Measurements from ENCODE around the gene DBF4B.
A peak's percentile ranks its signal among the peaks of the same experiment; 100 is the strongest.

Gene DBF4B

GRCh38 chr17:44759916-44760243, 51.4 kb downstream of the DBF4B start:
- no peak for DNase-seq (ENCODE audit: low read depth)

- no peak for DNase-seq (ENCODE audit: low read depth)
Measured at GRCh38 chr17:44760474-44761308, 52.2 kb downstream of the DBF4B start.

GRCh38 chr17:44761932-44762810, 53.7 kb downstream of the DBF4B start:
- no peak for DNase-seq (ENCODE audit: low read depth)

GRCh38 chr17:44763170-44763569, 54.7 kb downstream of the DBF4B start:
- no peak for DNase-seq (ENCODE audit: low read depth)

- no peak for DNase-seq (ENCODE audit: low read depth)
Measured at GRCh38 chr17:44765965-44766364, 57.5 kb downstream of the DBF4B start.

GRCh38 chr17:44766409-44767038, 58.1 kb downstream of the DBF4B start:
- DNase-seq (ENCODE audit: low read depth), result no peak

GRCh38 chr17:44767493-44767892, 59.0 kb downstream of the DBF4B start:
- no peak for DNase-seq (ENCODE audit: low read depth)

GRCh38 chr17:44768505-44769142, 60.2 kb downstream of the DBF4B start:
- no peak for DNase-seq (ENCODE audit: low read depth)

GRCh38 chr17:44769230-44769629, 60.8 kb downstream of the DBF4B start:
- DNase-seq (ENCODE audit: low read depth), result no peak

- DNase-seq (ENCODE audit: low read depth), result no peak
Measured at GRCh38 chr17:44769647-44770084, 61.2 kb downstream of the DBF4B start.

- no peak for DNase-seq (ENCODE audit: low read depth)
Measured at GRCh38 chr17:44770166-44770925, 61.9 kb downstream of the DBF4B start.

GRCh38 chr17:44772308-44773045, 64.0 kb downstream of the DBF4B start:
- DNase-seq (ENCODE audit: low read depth), result no peak

GRCh38 chr17:44773140-44773539, 64.7 kb downstream of the DBF4B start:
- no peak for DNase-seq (ENCODE audit: low read depth)

- DNase-seq (ENCODE audit: low read depth), result peak; percentile 80
Measured at GRCh38 chr17:44774271-44775135, 66.0 kb downstream of the DBF4B start.

- DNase-seq (ENCODE audit: low read depth), result peak; percentile 96
Measured at GRCh38 chr17:44775136-44775837, 66.8 kb downstream of the DBF4B start.

- DNase-seq (ENCODE audit: low read depth), result no peak
Measured at GRCh38 chr17:44775838-44776621, 67.6 kb downstream of the DBF4B start.

GRCh38 chr17:44776628-44777393, 68.3 kb downstream of the DBF4B start:
- DNase-seq (ENCODE audit: low read depth), result no peak
